ENCODE results near the gene RNF32. TPM values are rescaled to one million over a fixed set of nuclear protein-coding genes. Genes with fewer than 3 reads are reported as not detected.

RNF32 gene
- total RNA-seq, 1 experiment from 2014 or later: 0.61 TPM

- ATAC-seq: peak; percentile 58
Observed at GRCh38 chr7:156659961-156660360, 19.4 kb downstream of the RNF32 start.

More at GRCh38 chr7:156659961-156660360, 19.4 kb downstream of the RNF32 start:
- POLR2A ChIA-PET: no interaction called here
- TF ChIP-seq TEAD4 (CRISPR knock-in tag; IDR thresholded peaks at IDR 0.05) (no peak), ERG (CRISPR knock-in tag; IDR thresholded peaks at IDR 0.05) (no peak), EMX1 (CRISPR knock-in tag; IDR thresholded peaks at IDR 0.05) (no peak), MYBL2 (CRISPR knock-in tag; IDR thresholded peaks at IDR 0.05) (no peak), HMGA2 (CRISPR knock-in tag; IDR thresholded peaks at IDR 0.05) (no peak), KAT7 (CRISPR knock-in tag; IDR thresholded peaks at IDR 0.05; ENCODE audit: borderline replicate concordance) (no peak), OVOL2 (CRISPR knock-in tag; IDR thresholded peaks at IDR 0.05; ENCODE audit: borderline replicate concordance) (no peak), ARID4B (CRISPR knock-in tag; IDR thresholded peaks at IDR 0.05; ENCODE audit: borderline replicate concordance) (no peak), SMAD3 (CRISPR knock-in tag; IDR thresholded peaks at IDR 0.05; ENCODE audit: borderline replicate concordance) (no peak), JAZF1 (CRISPR knock-in tag; IDR thresholded peaks at IDR 0.05) (no peak), USF2 (CRISPR knock-in tag; IDR thresholded peaks at IDR 0.05) (no peak), ESRRA (CRISPR knock-in tag; IDR thresholded peaks at IDR 0.05; ENCODE audit: borderline replicate concordance) (no peak), GTF2I (CRISPR knock-in tag; conservative IDR thresholded peaks at IDR 0.05) (no peak), CTCF (IDR thresholded peaks at IDR 0.05) (no peak), MLX (CRISPR knock-in tag; IDR thresholded peaks at IDR 0.05) (no peak), FOXP1 (CRISPR knock-in tag; IDR thresholded peaks at IDR 0.05; ENCODE audit: borderline replicate concordance) (no peak), TCF7 (CRISPR knock-in tag; IDR thresholded peaks at IDR 0.05; ENCODE audit: low read depth) (no peak), IRF2 (CRISPR knock-in tag; IDR thresholded peaks at IDR 0.05; ENCODE audit: borderline replicate concordance, low read depth) (no peak), SOX15 (CRISPR knock-in tag; IDR thresholded peaks at IDR 0.05) (no peak), ZSCAN18 (CRISPR knock-in tag; IDR thresholded peaks at IDR 0.05) (no peak)
- Mint-ChIP-seq H3K27ac (peak overlapping the region; percentile 25; the same call in 1 of the 2 replicates), H3K27me3 (ENCODE audit: low read depth) (no peaks in the 10 kb centered on the region), H3K36me3 (no peaks in the 10 kb centered on the region), H3K4me1 (peaks cover 6% of the 10 kb centered on the region), H3K9me3 (no peaks in the 10 kb centered on the region), H3K4me3 (no peak overlapping the region)
- no peak for DNase-seq (ENCODE audit: low spot score)
- CTCF ChIA-PET: interaction anchor here (2.1 kb wide), 1 partner anchor 10 kb away, joined by 8 read pairs; no protein-coding TSS in a partner anchor

All from WTC11 (cell line).